Jurkat, Clone E6-1 (cell line): ENCODE results near the gene KCTD4. TPM values are rescaled to one million over a fixed set of nuclear protein-coding genes. Genes with fewer than 3 reads are reported as not detected.
"Not testable (repeated sequence)": the region's sequence is repeated elsewhere in the genome, so short reads cannot be mapped to it uniquely, and the experiment has no call there.

Experiments used
- DNase-seq: peaks from one replicate; pipeline ENCODE4 v3.0.0-alpha.2; 2011; ENCODE audit warnings: low read depth, low spot score
- H3K4me3 ChIP-seq: 2 replicates; pipeline ENCODE4 v1.5.1; 2011; ENCODE audit warnings: mild to moderate bottlenecking, low read length, control low read depth, moderate library complexity
- polyA plus RNA-seq: library from polyadenylated mRNA; unstranded; fragments of >200 nt; gene quantifications from one replicate; pipeline ENCODE4 v1.2.1, GENCODE V29; 2012; ENCODE audit warnings: missing spikeins; ENCODE audit not compliant: insufficient read length, insufficient read depth

KCTD4 gene
- not detected for polyA plus RNA-seq

GRCh38 chr13:45200701-45201232, at the start of gene KCTD4:
TSS of gene KCTD4 (minus strand) at chr13:45201045. CDS start at chr13:45194567, 6,478 bp downstream.
- DNase-seq = no peak
- no peak within 1 kb of the TSS for H3K4me3 ChIP-seq

- DNase-seq = no peak
- H3K4me3 ChIP-seq = no peak overlapping the region
These were observed 48.8 kb upstream of the KCTD4 start for GRCh38 chr13:45249662-45250061.

- DNase-seq, H3K4me3 ChIP-seq: not testable (repeated sequence)
These were observed 43.9 kb upstream of the KCTD4 start for GRCh38 chr13:45244736-45245135.

GRCh38 chr13:45243077-45243476, 42.2 kb upstream of the KCTD4 start:
- H3K4me3 ChIP-seq = no peak overlapping the region
- no peak for DNase-seq

- no peak for DNase-seq
- no peak overlapping the region for H3K4me3 ChIP-seq
These were observed 41.7 kb upstream of the KCTD4 start for GRCh38 chr13:45242524-45242923.

DNA sequence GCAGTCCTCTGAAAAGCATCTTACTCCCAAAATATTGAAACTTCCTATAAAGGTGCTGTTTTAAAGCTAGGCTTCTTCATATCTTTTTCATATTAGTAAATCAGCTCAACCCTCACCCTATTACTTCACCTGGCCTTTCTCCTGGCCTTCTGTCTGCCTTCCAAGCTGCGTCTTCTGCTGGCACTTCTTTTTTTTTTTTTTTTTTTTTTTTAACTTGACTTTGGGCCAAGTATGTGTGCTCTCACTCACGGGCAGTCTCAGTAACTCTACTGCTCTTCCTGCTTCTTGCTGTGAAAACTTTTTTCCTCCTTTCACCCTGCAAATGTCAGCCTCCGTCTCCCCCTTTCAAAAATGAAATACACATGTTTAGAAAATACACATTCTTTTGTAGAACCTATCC, 41.2 kb upstream of the KCTD4 start:
- no peak overlapping the region for H3K4me3 ChIP-seq
- no peak for DNase-seq

DNA sequence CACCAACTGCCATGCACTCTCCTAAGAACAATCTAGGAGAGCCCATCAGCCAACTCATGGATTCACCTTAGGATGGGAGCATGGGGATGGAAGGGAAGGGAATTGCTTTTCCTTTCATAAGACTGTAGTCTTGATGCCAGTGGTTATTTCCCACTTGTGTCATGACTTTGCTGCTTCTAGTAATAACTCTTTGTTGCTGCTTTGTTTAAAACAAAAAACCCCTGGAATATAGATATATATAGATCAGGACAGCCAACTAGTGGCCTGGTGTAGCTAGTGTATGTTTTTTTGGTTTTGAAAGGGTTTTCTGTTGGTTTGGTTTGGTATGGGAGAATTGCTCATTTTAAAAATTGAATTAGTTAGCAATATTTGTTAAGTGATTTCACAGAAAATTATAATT, 39.3 kb upstream of the KCTD4 start:
- no peak for DNase-seq
- no peak overlapping the region for H3K4me3 ChIP-seq

DNA sequence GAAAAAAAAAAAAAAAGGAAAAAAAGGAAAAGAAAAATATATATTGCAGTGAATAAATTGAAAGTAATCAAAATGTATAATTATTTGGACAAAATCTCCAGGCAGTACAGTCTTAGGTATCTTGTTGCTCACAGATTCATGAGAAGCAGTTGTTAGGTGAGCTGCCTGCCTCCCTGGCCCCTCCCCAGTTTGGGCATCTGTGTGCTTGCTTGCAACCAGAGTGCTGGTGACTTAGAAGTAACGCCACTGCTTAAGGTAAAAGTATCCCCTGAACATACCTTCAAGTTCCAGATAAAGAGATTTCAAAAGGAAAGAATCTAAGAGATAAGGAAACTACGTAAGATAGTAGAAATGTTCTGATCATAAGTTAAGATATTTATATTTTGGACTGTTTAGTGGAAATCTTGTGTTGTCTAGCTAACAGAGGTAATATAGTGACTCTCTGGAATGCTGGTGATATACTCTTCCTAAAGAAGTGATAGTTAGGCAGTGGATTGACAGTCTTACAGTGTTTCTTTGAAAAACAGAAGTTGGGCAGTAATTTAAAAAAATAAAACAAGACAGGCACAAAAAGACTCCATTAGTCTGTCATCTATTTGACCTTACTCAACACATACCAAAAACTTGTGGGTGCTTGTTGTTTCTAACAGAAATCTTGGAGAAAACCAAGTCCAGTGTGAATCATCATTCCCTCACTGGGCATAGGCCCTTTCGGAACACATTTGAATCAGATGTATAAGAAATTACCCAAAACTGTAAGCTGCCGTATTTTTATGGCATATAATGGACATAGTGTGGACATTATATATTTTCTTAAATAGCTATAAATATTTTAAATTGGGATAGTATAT, 38.3 kb upstream of the KCTD4 start:
- H3K4me3 ChIP-seq = no peak overlapping the region
- DNase-seq = no peak

GRCh38 chr13:45232591-45232990, 31.7 kb upstream of the KCTD4 start:
- H3K4me3 ChIP-seq = no peak overlapping the region
- DNase-seq = no peak

DNA sequence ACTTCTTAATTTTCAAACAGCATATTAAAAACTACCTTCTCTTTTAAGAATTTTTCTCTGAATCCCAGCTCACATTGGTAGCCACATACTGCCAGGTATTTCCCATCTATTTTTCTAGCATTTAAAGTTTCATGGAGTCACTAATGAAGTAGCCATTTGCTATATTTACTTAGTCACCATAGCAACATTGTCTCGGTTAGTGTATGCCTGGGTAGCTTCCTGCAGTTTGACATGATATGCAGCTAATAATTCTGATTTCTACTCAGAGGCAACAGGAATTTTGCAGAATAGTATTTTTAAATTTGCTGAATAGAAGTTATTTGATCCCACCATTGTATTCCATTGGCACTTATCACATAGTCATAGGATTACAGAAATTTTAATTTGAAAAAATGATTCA, 30.9 kb upstream of the KCTD4 start:
- DNase-seq = no peak
- H3K4me3 ChIP-seq = no peak overlapping the region

DNA sequence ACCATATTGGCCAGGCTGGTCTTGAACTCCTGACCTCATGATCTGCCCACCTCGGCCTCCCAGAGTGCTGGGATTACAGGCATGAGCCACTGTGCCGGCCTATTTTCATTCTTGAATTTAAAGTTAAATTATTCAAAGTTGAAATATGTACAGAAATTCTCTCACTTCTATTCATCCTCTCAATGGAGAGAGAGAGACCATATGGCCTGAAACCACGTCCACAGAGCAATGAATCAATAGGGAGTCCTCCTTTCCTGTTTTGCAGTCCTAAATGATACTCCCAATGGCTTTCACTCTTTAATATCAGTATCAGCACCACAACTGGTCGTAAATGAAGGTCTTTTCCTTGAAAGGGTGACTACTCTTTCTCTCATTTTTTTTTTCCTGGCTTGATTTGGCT, 30.5 kb upstream of the KCTD4 start:
- H3K4me3 ChIP-seq = no peak overlapping the region

DNA sequence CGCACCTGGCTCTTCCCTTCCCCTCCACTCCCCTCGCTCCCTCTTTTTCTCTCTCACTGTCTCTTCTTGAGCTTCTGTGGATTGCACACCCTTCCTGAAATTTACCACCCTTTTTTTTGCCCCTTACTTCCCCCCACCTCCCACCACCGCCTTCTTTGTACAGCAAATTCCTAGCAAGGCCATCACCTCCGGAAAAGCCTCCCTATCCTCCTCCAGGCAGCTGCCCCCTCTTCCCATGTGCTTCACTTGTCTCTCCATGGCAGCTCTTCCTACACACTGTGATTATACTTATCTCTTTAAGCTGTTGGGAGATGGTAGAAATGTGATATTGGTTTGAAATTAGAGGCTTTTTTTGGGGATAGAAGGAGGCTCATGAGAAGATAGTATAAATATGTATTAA, 28.3 kb upstream of the KCTD4 start:
- DNase-seq = no peak
- no peak overlapping the region for H3K4me3 ChIP-seq

More for the DNA sequence above, 30.5 kb upstream of the KCTD4 start:
- DNase-seq = no peak

DNA sequence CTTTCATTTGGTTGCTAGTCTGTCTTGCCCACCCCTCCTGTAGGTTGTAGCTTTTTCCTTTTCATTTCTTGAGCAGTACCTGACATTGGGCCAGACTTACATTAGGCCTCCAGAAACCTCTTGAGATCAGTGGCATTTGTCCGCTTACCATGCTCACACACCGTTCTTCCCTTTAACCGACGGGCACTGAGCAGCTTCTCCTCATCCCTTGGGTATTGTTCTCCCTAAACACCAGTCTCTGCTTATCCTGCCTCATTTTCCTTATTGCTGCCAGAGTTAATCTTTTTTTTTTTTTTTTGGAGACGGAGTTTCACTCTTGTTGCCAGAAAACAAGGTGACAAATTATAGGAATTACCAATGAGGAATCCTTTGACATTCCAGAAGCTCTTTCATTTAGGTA, 27.2 kb upstream of the KCTD4 start:
- DNase-seq = no peak
- H3K4me3 ChIP-seq = no peak overlapping the region

DNA sequence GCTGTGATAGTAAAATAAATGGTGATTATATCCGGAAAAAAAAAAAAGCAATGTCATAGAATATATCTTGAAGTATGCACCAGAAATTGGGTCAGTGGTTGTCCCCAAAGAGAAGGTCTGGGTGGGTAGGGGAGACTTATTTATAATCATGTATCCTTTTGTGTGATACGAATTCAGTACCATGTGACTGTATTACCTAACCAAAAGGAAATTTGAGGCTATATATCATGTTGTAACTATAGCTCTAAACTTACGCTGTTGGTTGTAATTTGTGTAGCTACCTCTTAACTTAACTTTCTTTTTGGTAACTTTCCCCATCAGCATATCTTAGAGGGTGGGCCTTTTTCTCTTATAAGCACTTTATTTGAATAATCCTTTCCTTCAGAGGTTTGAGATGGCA, 25.2 kb upstream of the KCTD4 start:
- no peak overlapping the region for H3K4me3 ChIP-seq
- DNase-seq = no peak

DNA sequence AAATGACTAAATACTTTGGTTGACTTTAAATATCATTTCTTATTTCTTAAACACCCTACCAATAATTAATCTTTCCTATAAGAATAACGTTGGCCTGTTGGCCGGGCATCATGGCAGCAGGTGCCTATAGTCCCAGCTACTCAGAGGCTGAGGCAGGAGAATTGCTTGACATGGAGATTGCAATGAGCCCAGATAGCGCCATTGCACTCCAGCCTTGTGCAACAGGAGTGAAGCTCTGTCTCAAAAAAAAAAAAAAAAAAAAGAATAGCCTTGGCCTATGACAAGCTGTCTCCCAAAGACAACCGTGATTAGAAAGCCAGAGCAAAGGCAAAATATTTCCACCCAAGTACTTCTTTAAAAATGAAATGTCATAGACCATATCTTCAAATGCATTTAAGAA, 24.5 kb upstream of the KCTD4 start:
- no peak for DNase-seq
- no peak overlapping the region for H3K4me3 ChIP-seq

- DNase-seq = no peak
- H3K4me3 ChIP-seq = no peak overlapping the region
These were observed 23.3 kb upstream of the KCTD4 start for GRCh38 chr13:45224176-45224575.

- H3K4me3 ChIP-seq = no peak overlapping the region
- DNase-seq = no peak
These were observed 22.1 kb upstream of the KCTD4 start for GRCh38 chr13:45222919-45223318.

DNA sequence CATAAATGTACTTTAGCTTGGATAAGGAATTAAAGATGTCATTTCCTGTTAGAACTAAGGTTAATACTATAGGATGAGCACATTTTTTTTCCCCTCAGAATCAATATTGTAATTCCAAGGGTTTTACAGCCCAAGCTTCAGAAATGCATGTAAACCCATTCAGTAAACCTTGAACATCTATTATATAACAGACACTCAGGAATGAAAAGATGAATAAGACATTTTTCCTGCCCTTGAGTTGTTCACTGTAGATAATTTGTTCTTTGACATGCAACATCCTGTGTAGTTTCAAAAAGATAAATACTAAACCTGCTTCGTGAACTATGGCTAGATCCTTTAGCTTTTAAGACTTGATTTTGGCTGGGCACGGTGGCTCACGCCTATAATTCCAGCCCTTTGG, 21.7 kb upstream of the KCTD4 start:
- no peak overlapping the region for H3K4me3 ChIP-seq
- no peak for DNase-seq

DNA sequence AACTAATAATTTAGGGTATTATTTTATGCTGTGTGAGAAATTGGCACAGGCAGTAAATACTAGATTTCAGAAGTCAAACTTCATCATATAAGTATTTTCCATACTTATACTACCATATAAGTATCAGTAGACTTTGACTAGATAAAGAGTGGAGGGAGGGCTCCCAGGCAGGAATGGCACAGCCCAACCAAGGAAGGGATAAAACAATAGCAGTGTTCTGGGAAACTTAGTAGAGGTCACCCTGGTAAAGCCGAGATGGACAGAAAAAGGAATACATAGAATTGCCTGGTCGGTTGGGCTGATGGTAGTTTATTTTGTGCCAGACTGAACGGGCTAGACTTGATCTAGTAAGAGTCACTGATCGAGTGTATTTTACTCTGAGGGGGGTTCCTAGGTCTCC, 19.6 kb upstream of the KCTD4 start:
- DNase-seq = no peak
- H3K4me3 ChIP-seq = no peak overlapping the region

GRCh38 chr13:45219938-45220375, 19.1 kb upstream of the KCTD4 start:
- no peak for DNase-seq

More at GRCh38 chr13:45219938-45220375, 19.1 kb upstream of the KCTD4 start:
- H3K4me3 ChIP-seq = no peak overlapping the region
